HCT116 (cell line): ENCODE data around the gene FKBP4. TPM values are rescaled to one million over a fixed set of nuclear protein-coding genes. Genes with fewer than 3 reads are reported as not detected.
A peak's percentile ranks its signal among the peaks of the same experiment; 100 is the strongest.

ENCODE experiments used
- ATAC-seq: fragments of 200-7000 bp; cut with Tn5 transposase; 2 replicates; pipeline ENCODE4 v1.9.1; 2020; ENCODE audit warnings: mild to moderate bottlenecking, moderate library complexity
- BruUV-seq: library from RNA; stranded (reverse); fragments of 400-500 nt; replicated peaks from 2 replicates; lab custom pipeline; 2021; lab: Mats Ljungman, UMichigan
- CTCF ChIA-PET: fragments of 300-600 bp; sonication (Branson Sonifier 250); formaldehyde crosslinking; loops from one replicate; lab custom pipeline; 2021; ENCODE audit warnings: antibody characterized with exemption; lab: Charles Lee
- POLR2A ChIA-PET: fragments of 300-600, 350-600 bp; sonication (Branson Sonifier 250); formaldehyde crosslinking; loops from one replicate; lab custom pipeline; 2021; ENCODE audit warnings: antibody characterized with exemption; lab: Charles Lee
- RAD21 ChIA-PET, 2 experiments: fragments of 300-600 bp; sonication (Branson Sonifier 250); formaldehyde crosslinking; loops; one replicate each; lab custom pipeline; 2023; ENCODE audit warnings: low total read pairs in 2 of 2; ENCODE audit not compliant: uncharacterized antibody in 2 of 2, unreplicated experiment in 2 of 2, low non-redundant PET in 1 of 2; lab: Charles Lee
- DNase-seq: peaks from one replicate; pipeline ENCODE4 v3.0.0-alpha.2; 2010; ENCODE audit warnings: low read depth, low spot score
- H2AFZ ChIP-seq: fragments of 200-600 bp; shearing (Covaris generic), sonication (generic); 2 replicates; pipeline ENCODE4 v1.6.1; 2017; ENCODE audit warnings: low read depth, mixed run types, mixed read lengths, antibody characterized with exemption, low read length; ENCODE audit not compliant: poor library complexity, severe bottlenecking
- H3K27ac ChIP-seq: 2 replicates; pipeline ENCODE4 v1.5.1; 2012; ENCODE audit warnings: low read depth, low read length
- H3K27me3 ChIP-seq: fragments of 200-600 bp; sonication (generic); 2 replicates; pipeline ENCODE4 v1.6.1; 2016; ENCODE audit warnings: mixed run types, low read length, mixed read lengths; ENCODE audit not compliant: insufficient read depth
- H3K36me3 ChIP-seq, 2 experiments: fragments of 200-500 bp in 1 of 2; fragments of 200-600 bp in 1 of 2; sonication (Bioruptor generic) in 1 of 2; sonication (generic) in 1 of 2; 2 replicates each; pipeline versions ENCODE4 v1.5.1 to v1.6.1; 2014 to 2016; ENCODE audit warnings: low read length in 2 of 2, inconsistent platforms in 1 of 2, mixed read lengths in 1 of 2, mixed run types in 1 of 2; ENCODE audit not compliant: insufficient read depth in 2 of 2, control insufficient read depth in 1 of 2
- H3K4me1 ChIP-seq, 2 experiments: fragments of 200-600 bp in 1 of 2; sonication (generic) in 1 of 2; 2 replicates each; pipeline versions ENCODE4 v1.5.1 to v1.6.1; 2012 to 2017; ENCODE audit warnings: low read length in 2 of 2, inconsistent platforms in 1 of 2, mild to moderate bottlenecking in 1 of 2, mixed read lengths in 1 of 2, mixed run types in 1 of 2, moderate library complexity in 1 of 2; ENCODE audit not compliant: insufficient read depth in 2 of 2, control insufficient read depth in 1 of 2
- H3K4me2 ChIP-seq: fragments of 200-600 bp; sonication (generic); 2 replicates; pipeline ENCODE4 v1.6.1; 2017; ENCODE audit warnings: mixed run types, low read length, mixed read lengths
- H3K4me3 ChIP-seq, 2 experiments: fragments of 200-600 bp in 1 of 2; sonication (generic) in 1 of 2; replicated peaks in 1 of 2; 2 replicates each; pipeline ENCODE4 v1.5.1; 2011 to 2016; ENCODE audit warnings: low read length in 2 of 2, control low read depth in 1 of 2, low read depth in 1 of 2, mild to moderate bottlenecking in 1 of 2, mixed read lengths in 1 of 2, mixed run types in 1 of 2
- H3K79me2 ChIP-seq: fragments of 200-600 bp; sonication (generic); 2 replicates; pipeline ENCODE4 v1.6.1; 2017; ENCODE audit warnings: mild to moderate bottlenecking, mixed run types, low read length, moderate library complexity, mixed read lengths; ENCODE audit not compliant: insufficient read depth
- H3K9ac ChIP-seq: fragments of 200-600 bp; sonication (generic); 2 replicates; pipeline ENCODE4 v1.6.1; 2016; ENCODE audit warnings: low read length, mixed read lengths
- H3K9me2 ChIP-seq: fragments of 200-600 bp; sonication (generic), shearing (Covaris generic); 2 replicates; pipeline ENCODE4 v1.6.1; 2017; ENCODE audit warnings: mixed run types, mild to moderate bottlenecking, moderate library complexity; ENCODE audit not compliant: insufficient read depth
- H3K9me3 ChIP-seq, 2 experiments: fragments of 200-500 bp in 1 of 2; fragments of 200-600 bp in 1 of 2; sonication (Bioruptor generic) in 1 of 2; sonication (generic) in 1 of 2; 2 replicates each; pipeline ENCODE4 v1.6.1; 2014 to 2017; ENCODE audit warnings: low read length in 2 of 2, mixed read lengths in 2 of 2, inconsistent platforms in 1 of 2, low read depth in 1 of 2, mild to moderate bottlenecking in 1 of 2, mixed run types in 1 of 2, moderate library complexity in 1 of 2; ENCODE audit not compliant: control insufficient read depth in 1 of 2, insufficient read depth in 1 of 2
- H4K20me1 ChIP-seq: fragments of 200-600 bp; sonication (generic), shearing (Covaris generic); 2 replicates; pipeline ENCODE4 v1.6.1; 2017; ENCODE audit warnings: mixed run types, mild to moderate bottlenecking, moderate library complexity; ENCODE audit not compliant: insufficient read depth
- CTCF ChIP-seq, 3 experiments: fragments of 200-600 bp in 1 of 3; sonication (generic) in 1 of 3; IDR thresholded peaks in 2 of 3; conservative IDR thresholded peaks in 1 of 3; 2 replicates each; pipeline ENCODE4 v1.5.1; 2012 to 2017; ENCODE audit warnings: low read depth in 2 of 3, low read length in 2 of 3, antibody characterized with exemption in 1 of 3, borderline replicate concordance in 1 of 3, control low read depth in 1 of 3, mild to moderate bottlenecking in 1 of 3, mixed read lengths in 1 of 3, mixed run types in 1 of 3, moderate library complexity in 1 of 3; ENCODE audit not compliant: insufficient read depth in 1 of 3
- EGR1 ChIP-seq: IDR thresholded peaks from 2 replicates; pipeline ENCODE4 v1.6.1; 2012; ENCODE audit warnings: low read depth
- EZH2phosphoT487 ChIP-seq: fragments of 200-600 bp; IDR thresholded peaks from 2 replicates; pipeline ENCODE4 v1.6.1; 2018; ENCODE audit warnings: antibody characterized with exemption, borderline replicate concordance
- JUND ChIP-seq: IDR thresholded peaks from 2 replicates; pipeline ENCODE4 v1.6.1; 2012
- ZBTB33 ChIP-seq: IDR thresholded peaks from 2 replicates; pipeline ENCODE4 v1.6.1; 2011; ENCODE audit warnings: mild to moderate bottlenecking, low read length, moderate library complexity; ENCODE audit not compliant: insufficient replicate concordance; ENCODE audit errors: extremely low read depth
- intact Hi-C: fragments of 100-400 bp; cut with micrococcal nuclease; formaldehyde crosslinking; loops from 2 replicates; pipeline ENCODE4 v1.10.0; 2022
- total RNA-seq: library from RNA; stranded (reverse); gene quantifications from one replicate; pipeline ENCODE4 v1.2.1, GENCODE V29; 2021; ENCODE audit not compliant: unreplicated experiment

Gene FKBP4
- total RNA-seq, 1 experiment from 2014 or later: 178 TPM

GRCh38 chr12:2796187-2796666, 1.5 kb downstream of the FKBP4 start:
- Histone ChIP-seq H4K20me1 (peaks cover 17% of the 10 kb centered on the region; the same call in 1 of the 2 replicates), H3K27ac (peak overlapping the region; percentile 92), H2AFZ (no peak overlapping the region), H3K4me1 (peaks cover 10 to 20% of the 10 kb centered on the region in 2 experiments; a peak in 3 of 4 replicates), H3K4me2 (peak overlapping the region; percentile 95), H3K9me3 (no peaks in the 10 kb centered on the region), H3K9ac (peak overlapping the region; percentile 65), H3K27me3 (no peaks in the 10 kb centered on the region), H3K79me2 (peaks cover 58% of the 10 kb centered on the region), H3K9me2 (no peaks in the 10 kb centered on the region), H3K4me3 (peak overlapping the region; percentile 88 to 95), H3K36me3 (peaks cover 36 to 52% of the 10 kb centered on the region in 2 experiments)
- intact Hi-C loops: no loop called here
- BruUV-seq: no TSS peak
- POLR2A ChIA-PET: interaction anchor here (1.0 to 1.8 kb wide), 3 partner anchors 12 to 29 kb away, joined by 3 to 6 read pairs (median 3); partner anchors contain the start of gene ITFG2
- TF ChIP-seq CTCF (IDR thresholded peaks at IDR 0.05 in 2 of 3, conservative IDR thresholded peaks at IDR 0.05 in 1 of 3; ENCODE audit: borderline replicate concordance in 1 of 3, insufficient read depth in 1 of 3, low read depth in 2 of 3, low read length in 2 of 3) (peak; percentile 13 to 23 (median 22); a peak in 2 of 6 replicates), JUND (no peak)
- CTCF ChIA-PET: interaction anchor here (0.7 to 4.5 kb wide), 3 partner anchors 12 to 113 kb away, joined by 3 to 30 read pairs (median 3); partner anchors contain the start of gene ITFG2
- RAD21 ChIA-PET: no interaction called here
- DNase-seq: no peak
- ATAC-seq: peak; percentile 37; the same call in 1 of the 2 replicates

GRCh38 chr12:2797721-2798418, 3.1 kb downstream of the FKBP4 start:
- intact Hi-C loops: no loop called here
- ChIA-PET RAD21 (no interaction called here), CTCF (interaction anchor here (0.9 to 4.5 kb wide), 4 partner anchors 13 to 244 kb away, joined by 3 to 30 read pairs (median 3); no protein-coding TSS in a partner anchor), POLR2A (no interaction called here)
- peaks cover 22% of the 10 kb centered on the region; the same call in 1 of the 2 replicates for H4K20me1 ChIP-seq
- H3K4me2 ChIP-seq: no peak overlapping the region
- TF ChIP-seq ZBTB33 (no peak), EZH2phosphoT487 (no peak), CTCF (IDR thresholded peaks at IDR 0.05 in 2 of 3, conservative IDR thresholded peaks at IDR 0.05 in 1 of 3; ENCODE audit: borderline replicate concordance in 1 of 3, insufficient read depth in 1 of 3, low read depth in 2 of 3, low read length in 2 of 3) (peak in 2 of 3 experiments; percentile 11 to 21; a peak in 1 of 6 replicates), EGR1 (no peak)
- no peaks in the 10 kb centered on the region for H3K27me3 ChIP-seq
- no peak overlapping the region for H3K27ac ChIP-seq
- no peak overlapping the region for H3K4me3 ChIP-seq
- H3K79me2 ChIP-seq: peaks cover 65% of the 10 kb centered on the region
- ATAC-seq: no peak
- peaks cover 10 to 20% of the 10 kb centered on the region in 2 experiments; a peak in 3 of 4 replicates for H3K4me1 ChIP-seq
- no peaks in the 10 kb centered on the region for H3K9me2 ChIP-seq
- peaks cover 47 to 69% of the 10 kb centered on the region in 2 experiments for H3K36me3 ChIP-seq
- H3K9me3 ChIP-seq: no peaks in the 10 kb centered on the region
- no peak overlapping the region for H2AFZ ChIP-seq
- H3K9ac ChIP-seq: no peak overlapping the region
- no peak for DNase-seq
- BruUV-seq: no TSS peak
